M059J (cell line): Measurements from ENCODE around the gene ATP5PB. TPM values are rescaled to one million over a fixed set of nuclear protein-coding genes. Genes with fewer than 3 reads are reported as not detected.

Experiments
- DNase-seq: peaks from one replicate; pipeline ENCODE4 v3.0.0-alpha.2; 2012; ENCODE audit warnings: low read depth
- total RNA-seq: library from RNA; depleted of rRNA; stranded (reverse); fragments of >200 nt; shearing (Covaris generic); gene quantifications from 2 replicates; pipeline ENCODE4 v1.2.3, GENCODE V29; 2014

Gene ATP5PB
- total RNA-seq, 1 experiment from 2014 or later: 582 TPM

DNA sequence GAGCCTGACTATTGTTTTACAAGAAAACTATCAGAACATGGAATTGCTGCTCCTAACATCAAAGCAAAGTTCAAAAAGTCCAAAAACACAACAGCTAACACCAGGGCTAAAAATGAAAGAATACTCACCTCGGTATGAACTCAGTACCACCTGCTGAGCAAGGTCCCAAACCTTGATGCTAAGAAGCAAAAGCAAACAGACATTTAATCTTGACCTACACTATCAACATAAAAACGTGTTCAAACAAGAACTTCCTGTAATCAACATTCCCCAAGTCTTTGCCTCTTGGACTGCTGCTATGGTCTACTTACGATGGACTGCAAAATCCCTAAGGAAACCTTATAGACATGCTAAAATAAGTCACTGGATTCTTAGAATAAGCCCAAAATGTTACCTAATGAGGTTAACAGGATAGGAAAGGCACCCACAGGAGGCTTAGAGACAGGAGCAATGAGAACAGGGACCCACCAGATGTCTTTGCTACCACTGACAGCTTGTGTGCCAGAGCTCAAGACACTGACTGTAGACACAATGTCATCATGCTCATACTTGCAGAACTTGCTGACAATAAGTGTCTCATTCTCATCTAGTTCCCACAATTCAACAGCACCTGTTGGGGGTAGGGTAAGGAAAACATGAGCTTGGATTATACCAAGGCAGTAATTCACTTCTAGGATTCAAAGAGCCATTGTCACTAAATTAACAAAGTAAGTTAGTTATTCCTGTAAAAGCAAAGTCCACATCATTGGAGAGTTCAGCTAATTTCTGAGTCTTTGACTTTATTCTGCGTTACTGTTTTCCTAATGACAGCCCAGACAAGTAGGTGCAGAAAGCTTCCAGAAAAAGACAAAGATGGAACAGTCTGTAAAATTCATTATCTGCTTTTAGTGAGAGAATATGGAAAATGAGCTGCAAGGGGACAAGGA is 2.0 kb upstream of the ATP5PB start:
- no peak for DNase-seq

DNA sequence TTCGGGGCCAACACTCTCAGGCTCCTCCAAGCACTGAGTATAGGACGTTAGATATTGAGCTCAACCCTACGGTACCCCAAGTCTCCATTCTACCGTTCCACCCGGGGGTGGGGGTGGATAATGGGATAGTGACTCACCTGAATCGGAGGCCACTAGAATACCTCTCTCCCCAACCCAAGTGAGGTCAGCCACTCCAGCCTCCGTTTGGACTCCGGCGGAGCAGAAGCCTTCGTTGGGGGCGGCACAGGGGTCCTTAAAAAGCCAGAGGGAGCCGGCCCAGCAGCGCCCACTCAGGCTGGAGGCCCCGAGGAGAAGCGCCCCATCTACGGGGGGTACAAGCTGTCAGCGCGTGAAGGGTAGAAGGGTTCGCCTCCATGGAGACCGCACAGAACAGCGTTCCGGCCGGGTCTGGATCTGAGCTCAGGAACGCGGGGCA is 764 bp upstream of the ATP5PB start:
- peak; percentile 53 for DNase-seq

DNA sequence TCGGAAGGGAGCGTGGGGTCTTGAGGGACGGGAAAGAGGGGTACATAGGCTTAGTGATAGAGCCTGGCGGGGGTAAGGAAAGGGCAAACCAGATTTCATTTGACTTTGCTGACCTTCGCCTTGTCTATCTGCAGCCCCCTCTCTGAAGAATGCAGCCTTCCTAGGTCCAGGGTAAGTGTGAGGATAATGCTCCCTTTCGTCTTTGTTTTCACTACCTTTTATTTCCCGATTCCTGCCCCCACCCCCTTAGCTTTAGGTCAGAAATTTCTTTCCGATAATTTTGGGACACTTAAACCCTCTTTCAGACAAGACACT is 396 bp downstream of the ATP5PB start:
- DNase-seq: no peak

- DNase-seq: peak; percentile 3
Measured at GRCh38 chr1:111450185-111450584, 921 bp downstream of the ATP5PB start.

DNA sequence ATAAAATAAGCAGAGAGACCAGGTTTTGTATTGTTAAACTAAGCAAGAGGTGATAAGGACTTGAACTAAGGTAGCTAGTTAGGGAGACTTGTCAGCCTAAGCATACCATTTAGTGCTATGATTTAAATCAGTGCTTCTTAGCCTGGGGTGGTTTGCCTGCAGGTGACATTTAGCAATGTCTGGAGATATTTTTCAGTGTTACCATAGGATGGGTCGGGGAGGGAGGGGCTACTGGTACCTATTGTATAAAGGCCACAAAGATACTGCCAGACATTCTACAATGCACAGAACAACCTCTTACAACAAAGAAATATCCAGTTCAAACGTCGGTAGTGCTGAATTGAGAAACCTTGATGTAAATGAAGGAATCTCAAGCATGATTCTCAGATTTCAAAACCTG is 3.3 kb downstream of the ATP5PB start:
- no peak for DNase-seq

DNA sequence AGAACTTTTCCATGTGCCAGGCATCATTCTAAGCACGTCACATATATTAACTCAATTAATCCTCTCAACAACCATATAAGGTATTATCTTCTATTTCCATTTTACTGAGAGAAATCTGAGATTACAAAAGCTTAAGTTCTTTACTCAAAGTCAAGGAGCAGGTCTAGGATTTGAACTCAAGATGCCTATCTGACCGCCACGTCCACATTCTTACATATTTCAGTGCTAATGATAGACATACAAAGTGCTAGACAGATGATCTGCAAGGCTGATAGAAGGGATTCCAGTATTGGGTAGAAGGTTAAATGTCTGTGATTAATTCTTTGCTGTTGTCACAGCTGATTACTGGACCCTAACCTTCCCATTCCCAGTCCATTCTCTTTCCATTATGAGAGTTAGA is 4.4 kb downstream of the ATP5PB start:
- DNase-seq: no peak

DNA sequence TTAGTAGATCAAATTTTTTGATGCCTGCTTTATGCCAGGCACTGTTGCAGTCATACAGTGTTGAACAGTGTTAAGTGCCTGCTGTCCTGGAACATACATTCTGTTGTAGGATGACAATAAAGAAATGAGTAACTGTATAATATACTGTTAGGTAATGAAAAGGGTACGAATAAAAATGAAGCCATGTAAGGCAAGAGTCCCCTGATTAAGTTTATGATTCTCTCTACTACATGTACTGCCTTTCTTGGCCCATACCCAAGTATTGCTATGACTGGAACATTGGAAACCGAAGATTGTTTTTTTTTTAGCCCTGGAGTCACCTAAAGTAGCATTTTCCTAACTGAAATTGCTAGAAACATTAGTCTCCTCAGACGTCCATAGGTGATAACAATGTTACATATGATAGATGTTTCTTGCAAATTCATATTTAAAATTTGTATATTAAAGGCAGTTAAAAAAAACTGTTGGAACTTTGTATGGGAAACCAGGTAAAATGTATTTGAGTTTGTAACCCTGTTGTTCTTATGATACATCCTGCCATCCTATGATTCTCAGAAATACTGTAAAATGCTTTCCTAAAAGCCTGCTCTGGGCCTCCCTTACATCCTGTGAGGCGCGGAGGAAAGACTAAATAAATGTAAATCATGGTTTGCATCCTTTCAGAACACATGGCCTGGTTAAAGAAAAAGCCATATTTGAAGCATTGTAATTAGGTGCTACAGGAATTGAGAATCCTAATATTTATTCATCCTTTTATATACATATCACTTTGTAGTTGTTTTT is 5.8 kb downstream of the ATP5PB start:
- DNase-seq: no peak

GRCh38 chr1:111455642-111456031 is 6.4 kb downstream of the ATP5PB start:
- no peak for DNase-seq

- DNase-seq: no peak
Measured at GRCh38 chr1:111461765-111462164, 12.5 kb downstream of the ATP5PB start.

DNA sequence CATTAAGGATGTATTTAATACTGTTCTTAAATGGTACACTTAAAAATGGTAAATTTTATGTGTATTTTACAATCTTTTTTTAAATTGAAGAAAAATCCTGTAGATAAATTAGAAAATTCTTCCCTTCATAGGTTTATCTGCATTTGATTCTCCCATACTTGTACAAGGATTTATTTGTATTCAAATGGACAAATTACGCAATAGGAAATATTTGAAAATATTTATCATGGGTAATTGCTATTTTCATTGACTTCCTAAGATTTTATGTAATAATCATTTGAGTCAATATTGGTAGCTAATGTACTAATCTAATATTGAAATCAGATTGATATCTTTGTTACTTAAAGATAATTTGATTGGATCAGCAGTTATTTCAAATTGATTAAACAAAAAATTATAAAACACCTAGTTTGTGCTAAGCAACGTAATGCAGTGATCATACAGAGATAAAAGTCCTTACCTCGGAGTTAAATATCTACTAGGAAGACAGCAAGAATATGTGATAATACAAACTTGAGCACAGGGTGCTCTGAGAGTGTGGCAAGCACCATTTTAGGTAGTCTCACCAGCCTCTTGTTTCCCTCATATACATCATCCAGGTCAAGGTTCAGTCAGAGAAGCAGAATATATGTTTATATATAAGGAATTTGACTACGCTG is 13.2 kb downstream of the ATP5PB start:
- DNase-seq: no peak

DNA sequence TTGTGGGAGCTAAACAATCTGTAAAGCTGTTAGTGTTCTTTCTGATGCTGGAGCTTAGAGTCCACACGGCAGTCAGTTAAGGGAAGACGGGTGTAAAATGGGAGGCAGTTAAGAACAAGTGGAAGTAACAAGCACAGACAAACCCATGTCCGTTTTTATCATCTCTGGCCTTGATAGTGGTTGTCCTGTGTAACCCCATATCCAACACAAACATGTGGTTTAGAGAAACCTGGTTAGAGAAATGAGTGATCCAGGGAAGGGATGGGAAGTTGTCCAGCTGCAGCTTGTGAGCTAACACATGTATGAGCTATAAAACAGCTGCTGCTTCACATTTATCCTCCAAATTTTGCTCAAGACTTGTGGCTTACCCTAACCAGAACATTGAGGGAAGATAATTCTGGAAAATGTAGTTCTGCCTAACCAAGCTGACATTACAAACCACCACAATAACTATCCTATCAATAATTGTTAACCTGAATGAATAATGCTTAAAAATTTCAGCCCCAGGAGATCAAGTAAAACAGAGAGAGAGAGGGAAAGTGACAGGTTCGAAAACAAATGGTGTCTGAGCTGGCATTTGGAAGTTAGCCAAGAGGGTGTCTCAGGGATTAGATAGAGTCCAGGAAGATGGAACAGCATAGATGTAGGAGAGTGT is 13.9 kb downstream of the ATP5PB start:
- DNase-seq: peak; percentile 82

DNA sequence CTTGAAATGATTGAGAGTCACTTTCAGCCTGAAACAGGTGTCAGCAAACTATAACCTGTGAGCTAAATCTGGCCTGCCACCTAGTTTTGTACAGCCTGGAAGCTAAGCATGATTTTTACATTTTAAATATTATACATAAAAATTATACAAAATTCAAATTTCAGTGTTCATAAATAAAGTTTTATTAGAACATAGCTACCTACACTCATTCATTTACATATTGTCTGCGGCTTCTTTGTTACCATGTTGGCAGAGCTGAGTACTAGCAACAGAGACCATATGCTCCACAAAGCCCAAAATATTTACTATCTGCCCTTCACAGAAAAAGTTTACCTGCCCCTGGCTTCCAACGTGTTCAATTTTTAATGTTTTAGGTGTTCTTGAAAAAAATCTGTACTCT is 16.5 kb downstream of the ATP5PB start:
- DNase-seq: no peak

DNA sequence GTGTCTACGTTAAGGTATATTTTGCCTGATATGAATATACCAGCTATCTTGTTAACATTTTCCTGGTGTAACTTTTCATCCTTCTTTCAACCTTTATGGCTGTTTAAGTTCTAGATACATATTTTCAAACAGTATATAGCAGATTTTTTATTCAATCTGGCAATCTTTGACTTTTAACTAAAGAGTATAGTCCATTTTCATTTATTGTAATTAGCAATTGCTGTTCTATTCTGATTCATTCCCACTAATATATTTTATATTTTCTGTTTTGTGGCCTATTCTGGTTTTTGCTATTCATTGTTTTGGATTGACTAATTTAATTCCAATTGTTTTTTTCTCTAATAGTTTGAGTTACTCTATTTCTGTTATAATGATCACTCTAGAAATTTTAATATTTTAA is 17.2 kb downstream of the ATP5PB start:
- no peak for DNase-seq

GRCh38 chr1:111467865-111468716 is 18.8 kb downstream of the ATP5PB start:
- DNase-seq: no peak

DNA sequence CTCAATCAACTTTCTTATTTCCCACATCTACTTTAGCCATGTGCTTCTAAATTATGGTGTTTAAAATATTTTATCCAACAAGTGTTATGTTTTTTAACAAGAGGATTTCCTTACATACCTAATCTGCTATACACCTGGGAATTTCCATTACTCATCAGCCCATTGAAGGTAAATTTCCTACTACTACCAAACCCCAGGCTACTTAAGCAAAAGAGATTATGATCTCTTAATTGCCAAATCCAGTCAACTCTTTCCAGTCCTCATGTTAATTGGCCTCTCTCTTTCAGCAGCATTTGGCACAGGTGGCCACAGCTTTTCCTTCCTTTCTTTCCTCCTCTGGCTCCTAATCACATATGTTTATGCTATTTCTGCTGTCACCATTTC is 19.4 kb downstream of the ATP5PB start:
- no peak for DNase-seq

- DNase-seq: no peak
Measured at GRCh38 chr1:111469539-111469938, 20.3 kb downstream of the ATP5PB start.

- DNase-seq: no peak
Measured at GRCh38 chr1:111470596-111470995, 21.3 kb downstream of the ATP5PB start.

- no peak for DNase-seq
Measured at GRCh38 chr1:111471012-111471411, 21.7 kb downstream of the ATP5PB start.

GRCh38 chr1:111471538-111471937 is 22.3 kb downstream of the ATP5PB start:
- DNase-seq: no peak

GRCh38 chr1:111474106-111474505 is 24.8 kb downstream of the ATP5PB start:
- no peak for DNase-seq

GRCh38 chr1:111474521-111474920 is 25.3 kb downstream of the ATP5PB start:
- DNase-seq: no peak
